Skin of body (tissue), 2 donors: ENCODE measurements around the gene ETV6. TPM values are rescaled to one million over a fixed set of nuclear protein-coding genes. Genes with fewer than 3 reads are reported as not detected.

Experiments used
- DNase-seq: peaks from one replicate; lab custom pipeline; 2025; lab: John Stamatoyannopoulos, UW
- total RNA-seq: library from RNA; depleted of rRNA; stranded (reverse); fragments of >200 nt; gene quantifications from one replicate; pipeline ENCODE4 v1.2.3, GENCODE V29; 2014

Gene ETV6
- total RNA-seq, 1 donor from 2014 or later = 9.0 TPM

- no peak for DNase-seq
These were observed 230.9 kb downstream of the ETV6 start for GRCh38 chr12:11880381-11880780.

DNA sequence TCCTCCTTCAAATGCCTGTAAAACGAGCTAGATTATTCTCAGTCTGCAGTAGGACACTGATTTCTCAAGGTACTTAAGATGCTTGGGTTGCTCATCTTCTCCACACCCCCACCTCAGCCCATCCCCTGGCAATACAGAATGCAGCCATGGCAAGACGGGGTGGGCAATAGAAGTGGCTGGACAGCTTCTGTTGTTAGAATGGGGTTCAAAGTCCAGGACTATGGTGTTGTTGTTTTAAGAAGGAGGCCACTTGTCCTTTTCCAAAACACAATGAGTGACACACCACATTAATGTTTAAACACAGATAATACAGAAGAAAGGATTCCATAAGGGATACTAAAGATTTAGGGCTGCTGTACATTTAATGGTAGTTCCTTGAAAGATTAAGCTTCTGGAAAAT lies 232.4 kb downstream of the ETV6 start:
- DNase-seq = no peak

DNA sequence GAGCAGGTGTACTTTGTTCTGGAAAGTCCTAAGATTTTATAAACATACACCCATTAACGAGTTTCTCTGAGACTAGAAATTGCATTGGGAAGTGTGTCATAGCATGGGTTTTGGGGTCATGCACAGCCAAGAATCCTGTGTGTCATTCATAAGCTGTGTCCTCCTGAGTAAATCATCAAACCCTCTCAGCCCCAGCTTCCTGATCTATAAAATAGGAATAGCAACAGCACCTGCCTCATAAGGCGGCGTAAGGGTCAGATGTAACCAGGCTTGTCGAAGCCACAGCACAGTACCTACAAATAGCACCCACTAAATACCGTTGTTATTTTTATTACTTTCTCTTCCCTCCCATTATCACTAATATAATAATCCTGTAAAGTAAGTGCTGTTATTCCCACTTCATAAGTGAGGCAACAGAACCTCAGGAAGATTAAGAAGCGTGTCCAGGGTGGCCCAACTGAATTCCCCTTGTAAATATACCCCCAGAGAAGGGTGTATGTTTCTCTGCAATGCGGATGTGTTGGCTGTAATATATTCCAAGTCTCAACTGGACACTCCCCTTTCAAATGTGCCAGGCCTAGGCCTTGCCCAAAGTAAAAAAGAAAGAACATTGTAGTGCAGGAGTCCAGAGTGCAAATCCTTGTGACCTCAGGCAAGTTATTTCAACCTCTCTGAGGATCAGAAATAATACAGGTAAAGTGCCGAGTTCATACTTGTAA lies 233.0 kb downstream of the ETV6 start:
- no peak for DNase-seq

GRCh38 chr12:11884116-11884515 lies 234.6 kb downstream of the ETV6 start:
- no peak for DNase-seq

DNA sequence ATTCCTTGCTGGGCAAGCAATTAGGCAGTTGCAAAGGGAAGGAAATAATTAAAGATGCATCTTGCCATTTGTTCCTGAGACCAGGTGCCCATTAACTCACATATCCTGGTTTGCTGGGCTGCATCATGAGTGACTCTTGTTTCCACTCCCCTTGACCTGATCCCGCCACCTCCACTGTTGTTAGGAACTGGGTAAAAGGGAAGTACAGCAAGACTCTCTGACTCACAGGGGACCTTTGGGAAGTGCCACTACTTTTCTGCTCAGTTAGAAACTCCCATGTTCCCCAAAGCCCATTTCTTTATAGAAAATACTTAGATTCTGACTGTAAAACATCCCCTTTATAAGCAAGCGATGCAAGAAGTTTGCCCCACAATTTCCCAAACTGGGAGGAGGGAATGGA lies 235.2 kb downstream of the ETV6 start:
- no peak for DNase-seq

GRCh38 chr12:11885261-11886038 lies 236.0 kb downstream of the ETV6 start:
- no peak for DNase-seq

DNA sequence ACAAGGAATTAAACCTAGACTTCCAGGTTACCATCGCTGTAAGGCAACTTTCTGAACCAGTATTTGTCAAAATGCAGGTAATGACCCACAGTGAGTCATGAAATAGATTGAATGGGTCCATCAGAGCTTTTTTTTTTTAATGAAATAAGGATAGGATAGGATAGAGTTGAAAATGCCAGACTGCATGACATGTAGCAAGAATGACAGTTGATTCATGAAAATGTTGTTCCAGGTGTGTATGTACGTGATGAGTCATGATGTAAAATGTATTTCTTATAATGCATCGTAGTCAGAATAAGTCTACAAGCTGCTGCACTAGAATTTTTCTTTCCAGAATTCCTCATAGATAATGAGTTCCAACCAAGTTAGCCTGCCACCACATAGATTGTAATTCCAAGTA lies 236.9 kb downstream of the ETV6 start:
- no peak for DNase-seq

DNA sequence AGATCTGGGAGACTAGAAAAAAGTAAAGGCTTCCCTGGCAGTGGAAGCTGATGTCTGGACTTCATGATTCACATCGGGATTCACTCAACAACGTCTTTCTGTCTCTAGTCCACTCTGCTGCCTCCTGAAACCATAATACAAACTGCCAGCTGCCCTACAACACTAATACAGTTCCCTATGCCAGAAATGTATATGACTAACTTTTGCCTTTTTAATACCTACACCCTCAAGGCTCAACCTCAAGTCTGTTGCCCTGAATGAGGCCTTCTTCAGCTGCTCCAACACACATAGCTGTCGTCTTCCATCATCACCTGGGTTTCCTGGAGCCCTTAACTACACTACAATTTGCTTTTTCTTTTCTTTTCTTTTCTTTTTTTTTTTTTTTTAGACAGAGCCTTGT lies 238.6 kb downstream of the ETV6 start:
- no peak for DNase-seq

DNA sequence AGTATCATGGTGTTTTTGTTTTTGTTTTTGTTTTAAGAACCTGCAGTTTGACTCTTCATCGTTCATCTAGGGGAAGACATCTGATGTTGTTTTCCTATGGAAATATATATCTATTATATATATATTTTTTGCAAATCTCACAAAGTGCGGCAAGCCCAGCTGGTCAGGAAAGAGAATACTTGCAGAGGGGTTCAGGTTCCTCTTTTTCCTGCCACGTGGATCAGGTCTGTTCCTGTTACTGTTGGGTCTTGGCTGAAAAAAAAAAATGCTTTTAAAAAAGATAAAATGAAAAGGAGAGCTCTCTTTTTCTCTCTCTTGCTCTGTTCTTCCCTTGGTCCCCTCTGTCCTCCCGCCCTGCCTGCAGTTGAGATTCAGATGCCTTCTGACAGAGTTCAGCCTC lies 241.9 kb downstream of the ETV6 start:
- no peak for DNase-seq

DNA sequence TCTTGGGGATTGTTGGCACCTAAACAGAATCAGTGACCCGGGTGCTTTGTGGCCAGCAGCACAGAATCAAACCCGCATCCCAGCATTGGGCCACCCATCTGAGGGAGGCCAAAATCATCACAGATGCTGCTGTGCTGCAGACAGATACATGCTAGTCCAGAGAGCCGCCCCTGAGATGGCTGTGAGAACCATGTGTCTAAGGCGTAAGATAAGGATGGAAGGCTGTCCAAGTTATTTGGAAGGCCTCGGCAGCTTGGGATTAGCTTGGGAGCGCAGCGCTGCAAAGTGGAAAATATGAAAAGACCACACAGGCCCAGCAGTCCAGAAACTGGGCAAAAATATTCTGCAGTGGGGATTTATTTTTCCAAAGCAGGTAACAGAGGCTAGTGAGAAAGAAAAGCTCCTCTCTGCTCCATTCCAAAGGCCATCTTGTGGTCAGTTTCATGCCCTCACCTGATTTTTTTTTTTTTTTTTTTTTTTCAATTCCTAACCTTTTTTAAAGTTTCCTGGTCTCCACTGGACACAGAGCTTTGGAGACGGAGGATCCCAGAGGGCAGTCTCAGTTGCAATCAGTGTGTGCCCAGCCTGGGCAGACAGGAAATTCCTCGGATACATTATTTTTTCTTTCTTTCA lies 242.4 kb downstream of the ETV6 start:
- no peak for DNase-seq

GRCh38 chr12:11893998-11894397 lies 244.5 kb downstream of the ETV6 start:
- DNase-seq = no peak

DNA sequence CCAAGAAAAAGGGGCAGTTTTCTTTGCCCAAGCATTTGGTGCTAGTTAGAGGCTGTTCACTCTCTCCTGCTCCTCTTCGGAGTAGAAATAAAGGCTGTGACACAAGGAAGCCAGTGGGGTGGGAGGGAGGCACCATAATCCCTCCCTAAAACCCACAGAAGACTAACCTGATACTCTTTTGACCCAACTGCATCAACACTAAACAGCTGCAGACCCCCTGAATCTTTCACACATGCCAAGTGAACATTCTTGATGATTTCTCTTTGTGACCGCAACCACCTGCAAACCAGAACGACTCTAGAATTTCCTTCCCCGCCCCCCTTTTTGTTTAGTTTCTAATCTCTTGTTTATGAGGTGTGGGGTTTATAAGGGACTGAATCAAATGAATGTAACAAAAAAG lies 245.4 kb downstream of the ETV6 start:
- DNase-seq = no peak

DNA sequence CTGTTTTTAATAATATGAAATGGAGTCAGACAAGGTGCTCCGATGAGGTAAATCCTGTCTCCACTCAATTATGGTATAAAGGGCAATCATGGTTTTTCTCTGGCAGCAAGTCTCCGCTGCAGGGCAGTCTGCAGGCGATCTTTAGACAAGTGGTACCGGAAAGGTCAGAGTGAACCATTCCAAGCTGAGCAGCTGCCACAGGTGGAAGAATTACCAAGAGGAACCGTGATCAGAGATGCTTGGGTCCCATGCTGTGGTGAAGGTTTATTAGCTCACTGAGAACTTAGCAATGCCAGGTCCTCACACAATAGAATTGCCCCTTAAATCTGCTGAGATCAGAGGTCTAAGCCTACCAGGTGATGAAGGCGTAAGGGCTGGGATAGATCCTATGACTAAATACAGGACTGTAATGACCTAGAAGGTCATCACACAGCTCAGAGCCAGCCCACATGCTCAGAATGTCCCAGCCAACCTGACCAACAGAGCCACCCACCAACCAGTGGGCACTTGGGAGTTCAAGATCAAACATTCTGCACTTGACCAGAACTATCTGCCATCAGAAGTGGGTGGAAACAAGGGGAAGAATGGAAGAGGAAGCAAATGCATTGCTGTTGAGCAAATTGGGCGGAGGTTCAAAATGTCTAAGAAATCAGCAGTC lies 246.1 kb downstream of the ETV6 start:
- DNase-seq = no peak

GRCh38 chr12:11896417-11896929 lies 247.0 kb downstream of the ETV6 start:
- DNase-seq = no peak

DNA sequence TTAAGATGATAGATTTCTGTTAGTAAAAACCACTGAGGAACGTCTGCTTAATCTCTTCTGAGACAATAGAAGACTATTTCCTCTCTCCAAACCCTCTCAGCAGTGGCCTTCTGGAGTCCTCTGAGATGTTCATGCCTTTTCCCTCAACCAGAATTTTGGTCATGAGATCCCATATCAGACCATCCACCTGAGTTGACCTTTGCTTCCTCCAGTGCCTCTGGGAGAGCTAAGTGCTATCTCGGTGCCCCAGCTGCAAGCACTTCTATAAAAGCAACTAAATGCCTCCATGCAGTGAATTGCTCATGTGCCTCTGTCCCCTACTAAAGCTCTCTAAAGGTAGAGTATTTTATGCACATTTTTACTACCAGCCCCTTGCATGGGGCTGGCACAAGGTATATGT lies 248.4 kb downstream of the ETV6 start:
- DNase-seq = no peak

GRCh38 chr12:11901701-11902524 lies 252.4 kb downstream of the ETV6 start:
- no peak for DNase-seq

GRCh38 chr12:11902525-11902875 lies 253.0 kb downstream of the ETV6 start:
- no peak for DNase-seq

DNA sequence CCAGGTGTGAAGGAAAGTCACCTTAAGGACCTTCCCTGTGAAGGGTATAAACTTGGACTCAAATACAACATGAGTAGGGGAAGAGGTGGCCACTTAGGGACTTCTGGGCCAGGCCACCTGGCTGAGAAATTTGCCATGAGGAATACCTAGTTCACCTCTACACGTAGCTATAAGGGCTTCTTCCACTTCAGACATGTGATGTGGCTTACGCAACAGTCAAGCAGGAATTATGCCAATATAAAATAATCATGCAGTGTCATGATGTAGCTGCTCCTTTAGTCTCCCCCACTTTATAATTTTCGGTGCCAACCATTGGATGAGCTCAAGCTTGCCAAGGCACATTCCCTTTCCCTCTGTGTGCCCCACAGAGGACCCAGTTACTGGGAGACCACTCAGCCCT lies 254.7 kb downstream of the ETV6 start:
- DNase-seq = no peak

GRCh38 chr12:11905534-11905933 lies 256.1 kb downstream of the ETV6 start:
- DNase-seq = no peak

GRCh38 chr12:11906286-11906935 lies 256.9 kb downstream of the ETV6 start:
- DNase-seq = no peak

- no peak for DNase-seq
These were observed 258.2 kb downstream of the ETV6 start for GRCh38 chr12:11907625-11908024.
